NCI-H1417 (cell line): ENCODE data around the gene PHETA2.
"Not testable (repeated sequence)": the region's sequence is repeated elsewhere in the genome, so short reads cannot be mapped to it uniquely, and the experiment has no call there.

Experiments used
- DNase-seq, 3 experiments: peaks; one replicate each; lab custom pipeline; 2025; lab: John Stamatoyannopoulos, UW

The PHETA2 gene

DNA sequence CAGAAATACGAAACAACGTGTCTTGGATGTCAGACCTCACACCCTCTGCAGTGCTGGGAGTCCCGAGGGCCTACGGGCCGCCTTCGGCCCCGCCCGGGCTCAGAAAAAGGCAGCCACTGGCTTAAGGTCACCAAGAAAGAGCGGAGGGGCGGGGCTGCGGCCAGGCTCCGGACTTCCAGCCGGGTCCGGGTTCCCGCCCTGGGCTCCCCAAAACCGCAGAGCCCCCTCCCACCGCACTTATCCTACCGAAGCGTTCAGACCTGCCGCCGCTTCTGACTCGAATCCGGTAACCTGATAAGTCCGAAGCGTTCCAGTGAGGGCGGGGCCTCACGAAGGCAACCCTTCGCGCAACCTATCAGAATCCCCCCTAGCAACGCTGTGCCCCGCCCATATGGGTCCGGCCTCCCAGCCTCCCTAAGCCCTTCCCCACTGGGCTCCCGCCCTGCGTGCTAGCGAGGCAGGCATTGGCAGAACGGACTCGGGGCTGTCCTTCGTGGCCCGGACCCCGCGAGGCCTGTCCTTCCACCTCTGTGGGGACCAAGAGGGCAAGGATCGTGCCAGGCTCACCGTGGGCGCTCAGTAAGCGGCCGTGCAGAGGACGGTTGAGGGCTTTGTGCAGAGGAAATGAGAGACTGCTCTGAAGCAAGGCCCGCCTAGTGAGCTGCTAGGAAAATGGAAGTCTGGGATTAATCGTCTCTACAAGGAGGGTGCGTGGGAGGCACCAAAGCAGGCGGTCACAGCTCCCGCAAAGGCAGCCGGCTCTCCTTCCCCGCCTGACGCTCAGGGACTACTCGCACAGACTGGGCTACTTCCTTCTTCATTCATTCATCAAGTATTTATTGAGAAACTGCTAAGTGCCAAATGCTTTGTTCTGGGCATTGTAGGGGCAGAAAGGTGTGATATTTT, 3.3 kb upstream of the PHETA2 start, which contains the start of gene NAGA:
Gene NAGA (minus strand): TSS at position 296 of the 906 bp plus-strand sequence. CDS start 515 bp downstream, outside the sequence.
- DNase-seq, result peak; percentile 89 to 96 (median 92)

DNA sequence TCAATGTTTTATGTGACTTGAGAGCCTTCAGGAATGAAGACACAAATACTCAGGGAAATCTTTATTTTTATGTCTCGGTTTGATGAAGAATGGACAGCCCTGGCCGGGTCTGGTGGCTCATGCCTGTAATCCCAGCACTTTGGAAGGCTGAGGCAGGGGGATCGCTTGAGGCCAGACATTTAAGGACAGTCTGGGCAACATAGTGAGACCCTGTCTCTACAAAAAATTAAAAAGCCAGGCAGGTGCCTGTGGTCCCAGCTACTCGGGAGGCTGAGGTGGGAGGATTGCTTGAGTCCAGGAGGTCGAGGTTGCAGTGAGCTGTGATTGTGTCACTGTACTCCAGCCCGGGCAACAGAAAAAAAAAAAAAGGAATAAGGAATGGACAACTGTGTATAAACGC, 2.5 kb upstream of the PHETA2 start:
- not testable (repeated sequence) for DNase-seq

DNA sequence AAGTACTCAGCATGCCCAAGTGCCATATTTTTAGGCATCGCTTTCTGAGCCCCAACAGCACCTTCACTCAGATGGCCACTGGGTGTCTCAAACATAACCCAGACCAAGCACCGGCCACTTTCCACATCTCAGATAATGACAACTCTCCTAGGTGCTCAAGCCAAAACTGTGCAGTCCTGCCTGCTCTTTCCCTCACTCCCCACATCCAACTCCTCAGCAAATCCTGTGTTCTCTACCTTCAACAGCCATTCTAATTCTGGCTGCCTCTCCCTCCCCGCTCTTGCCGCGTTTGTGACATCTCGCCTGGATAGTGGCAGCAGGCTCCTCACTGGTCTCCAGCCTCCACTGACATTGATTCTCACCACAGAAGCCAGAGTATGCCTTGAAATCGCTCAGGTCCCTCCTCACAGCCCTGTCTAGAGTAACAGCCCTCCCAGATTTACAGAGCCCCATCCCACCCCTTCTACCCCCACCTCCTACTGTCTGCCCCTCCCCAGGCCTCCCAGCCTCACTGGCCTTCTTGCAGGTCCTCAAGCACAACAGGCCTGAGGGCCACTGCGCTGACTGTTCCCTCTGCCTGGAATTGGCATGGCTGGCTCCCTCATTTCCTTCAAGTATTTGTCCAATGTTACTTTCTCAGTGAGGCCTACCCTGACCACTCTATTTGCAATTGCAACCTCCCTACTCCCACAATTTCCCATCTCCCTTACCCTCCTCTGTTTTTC, 1.3 kb upstream of the PHETA2 start:
- DNase-seq, result no peak

DNA sequence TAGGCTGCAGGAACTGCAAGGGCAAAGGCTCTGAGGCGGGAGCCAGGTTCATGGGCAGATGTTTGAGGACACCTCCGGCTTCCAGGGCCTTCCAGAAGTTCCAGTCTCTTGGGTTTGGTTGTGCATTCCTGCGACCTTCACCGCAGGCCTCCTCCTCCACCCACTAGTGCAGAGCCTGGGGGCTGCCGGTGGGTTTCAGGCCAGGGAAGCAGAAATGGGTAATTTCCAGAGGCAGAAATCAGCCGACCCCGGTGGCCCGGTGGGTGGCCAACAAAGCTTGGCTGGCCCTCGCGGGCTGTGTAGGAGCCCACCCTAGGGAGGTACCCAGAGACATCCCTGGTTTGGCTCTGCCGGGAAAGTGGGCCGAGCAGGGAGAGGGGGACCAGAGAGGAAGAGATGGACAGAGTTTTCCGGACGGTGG, 417 bp upstream of the PHETA2 start:
- no peak for DNase-seq

DNA sequence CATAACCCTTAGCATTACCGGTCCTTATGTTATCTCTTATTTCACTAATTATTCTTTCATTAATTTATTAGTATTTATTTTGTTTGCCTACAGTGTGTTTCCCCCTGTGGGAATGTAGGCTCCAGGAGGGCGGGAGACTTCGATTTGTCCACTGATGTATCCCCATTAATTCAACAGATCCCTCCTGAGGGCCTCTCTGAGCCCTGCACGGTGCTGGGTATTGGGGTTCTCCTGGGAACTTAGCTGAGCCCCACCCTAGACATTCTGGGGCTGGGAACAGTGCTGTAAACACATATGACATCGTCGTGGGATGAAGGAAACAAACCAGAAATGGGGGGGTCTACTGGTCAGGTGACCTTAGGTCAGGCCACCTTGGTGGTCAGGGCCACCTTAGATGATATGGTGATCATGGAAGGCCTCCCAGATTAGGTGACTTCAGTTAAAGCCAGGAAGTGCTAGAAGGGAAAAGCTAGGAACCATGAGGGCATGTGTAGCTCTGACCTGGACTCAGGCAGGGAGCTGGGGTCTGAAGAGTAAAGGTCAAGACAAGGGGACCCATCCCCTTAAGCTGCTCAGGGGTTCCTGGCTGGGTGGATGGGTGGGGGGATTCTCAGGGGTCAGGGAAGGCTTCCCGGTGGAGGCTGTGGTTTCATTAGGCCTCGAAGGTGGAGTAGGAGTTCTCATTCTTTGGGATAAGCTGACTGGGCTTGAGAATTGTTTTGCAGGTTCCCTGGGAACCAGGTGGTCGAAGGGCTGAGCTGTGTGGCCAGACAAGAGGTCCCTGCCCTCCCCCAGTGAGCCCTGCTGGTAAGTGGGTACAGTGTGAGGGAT, 1.0 kb downstream of the PHETA2 start:
- no peak for DNase-seq

DNA sequence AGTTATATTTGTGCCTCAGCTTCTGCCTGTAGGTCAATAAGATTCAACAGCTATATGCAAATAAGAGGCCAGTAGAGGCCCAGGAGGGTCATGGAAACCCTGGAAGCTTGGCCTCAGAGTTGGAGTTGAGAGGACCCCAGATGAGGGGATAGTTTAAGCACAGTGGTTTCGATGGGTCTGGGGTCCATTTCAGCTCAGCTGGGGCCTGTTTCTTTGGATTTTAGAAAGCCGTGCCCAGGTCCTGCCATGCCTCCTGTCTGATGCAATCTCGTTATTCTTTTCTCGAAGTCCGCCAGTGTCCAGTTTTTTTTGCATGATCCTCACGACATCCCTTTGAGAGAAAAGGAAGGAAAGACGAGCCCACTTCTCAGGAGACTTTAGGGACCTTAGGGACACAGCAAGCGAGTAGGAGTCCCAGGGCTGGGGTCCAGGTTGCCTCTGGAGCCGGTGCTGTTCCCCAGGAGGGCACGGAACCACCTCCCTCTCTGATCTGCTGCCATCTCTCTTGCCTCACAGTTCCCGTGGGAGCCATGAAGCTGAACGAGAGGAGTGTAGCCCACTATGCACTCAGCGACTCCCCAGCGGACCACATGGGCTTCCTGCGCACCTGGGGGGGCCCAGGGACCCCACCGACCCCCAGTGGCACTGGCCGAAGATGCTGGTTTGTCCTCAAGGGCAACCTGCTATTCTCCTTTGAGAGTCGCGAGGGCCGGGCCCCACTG, 2.9 kb downstream of the PHETA2 start:
- no peak for DNase-seq

DNA sequence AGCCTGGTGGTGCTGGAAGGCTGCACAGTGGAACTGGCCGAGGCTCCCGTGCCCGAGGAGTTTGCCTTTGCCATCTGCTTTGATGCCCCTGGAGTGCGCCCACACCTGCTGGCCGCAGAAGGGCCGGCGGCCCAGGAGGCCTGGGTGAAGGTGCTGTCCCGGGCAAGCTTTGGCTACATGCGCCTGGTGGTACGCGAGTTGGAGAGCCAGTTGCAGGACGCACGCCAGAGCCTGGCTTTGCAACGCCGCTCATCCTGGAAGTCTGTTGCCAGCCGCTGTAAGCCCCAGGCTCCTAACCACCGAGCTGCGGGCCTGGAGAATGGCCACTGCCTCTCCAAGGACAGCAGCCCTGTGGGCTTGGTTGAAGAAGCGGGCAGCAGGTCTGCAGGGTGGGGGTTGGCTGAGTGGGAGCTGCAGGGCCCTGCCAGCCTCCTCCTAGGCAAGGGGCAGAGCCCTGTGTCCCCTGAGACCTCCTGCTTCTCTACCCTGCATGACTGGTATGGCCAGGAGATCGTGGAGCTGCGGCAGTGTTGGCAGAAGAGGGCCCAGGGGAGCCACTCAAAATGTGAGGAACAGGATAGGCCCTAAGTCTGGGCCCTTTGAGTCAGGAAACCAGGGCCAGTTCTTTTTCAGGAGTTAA, 3.6 kb downstream of the PHETA2 start:
- DNase-seq, result no peak

DNA sequence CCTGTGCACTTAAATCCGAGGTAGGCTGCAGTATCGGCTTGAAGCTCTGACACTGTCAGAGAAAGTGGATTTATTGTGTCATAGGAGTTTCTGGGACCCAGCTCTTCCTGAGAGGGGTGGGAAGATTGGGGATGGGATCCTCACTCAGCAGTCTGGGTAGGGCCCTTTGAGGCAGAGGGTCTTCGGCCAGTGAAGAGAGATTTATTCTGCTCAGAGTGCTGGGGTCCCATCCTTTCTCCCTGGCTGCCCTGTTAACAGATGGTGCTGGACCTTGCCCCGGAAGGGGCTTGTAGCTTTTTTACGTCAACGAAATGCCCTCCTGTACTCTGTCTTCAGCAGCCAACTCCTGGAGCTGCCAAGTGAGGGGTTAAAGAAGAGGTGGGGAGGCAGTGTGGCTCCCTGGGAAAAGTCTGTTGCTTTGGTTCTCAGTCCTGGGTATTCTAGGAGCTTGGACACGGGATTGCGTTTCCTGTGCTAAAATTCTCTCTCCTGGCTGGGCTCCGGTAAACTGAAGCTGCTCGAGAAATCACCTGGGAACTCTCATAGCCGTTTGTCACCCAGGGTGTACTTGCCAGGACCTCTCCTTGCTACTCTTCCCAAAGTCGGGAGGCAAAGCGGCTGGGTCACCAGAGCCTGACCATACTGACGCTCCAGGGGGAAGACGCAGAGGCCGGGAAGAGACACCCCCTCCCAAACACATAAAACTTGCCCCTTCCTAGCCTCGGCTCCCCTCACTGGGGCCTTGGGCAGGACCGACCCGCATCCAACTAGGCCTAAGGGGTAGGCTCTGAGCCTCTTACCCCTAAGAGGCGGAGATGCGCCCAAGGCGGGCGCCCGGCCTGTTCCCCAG, 4.6 kb downstream of the PHETA2 start:
- DNase-seq, result no peak

DNA sequence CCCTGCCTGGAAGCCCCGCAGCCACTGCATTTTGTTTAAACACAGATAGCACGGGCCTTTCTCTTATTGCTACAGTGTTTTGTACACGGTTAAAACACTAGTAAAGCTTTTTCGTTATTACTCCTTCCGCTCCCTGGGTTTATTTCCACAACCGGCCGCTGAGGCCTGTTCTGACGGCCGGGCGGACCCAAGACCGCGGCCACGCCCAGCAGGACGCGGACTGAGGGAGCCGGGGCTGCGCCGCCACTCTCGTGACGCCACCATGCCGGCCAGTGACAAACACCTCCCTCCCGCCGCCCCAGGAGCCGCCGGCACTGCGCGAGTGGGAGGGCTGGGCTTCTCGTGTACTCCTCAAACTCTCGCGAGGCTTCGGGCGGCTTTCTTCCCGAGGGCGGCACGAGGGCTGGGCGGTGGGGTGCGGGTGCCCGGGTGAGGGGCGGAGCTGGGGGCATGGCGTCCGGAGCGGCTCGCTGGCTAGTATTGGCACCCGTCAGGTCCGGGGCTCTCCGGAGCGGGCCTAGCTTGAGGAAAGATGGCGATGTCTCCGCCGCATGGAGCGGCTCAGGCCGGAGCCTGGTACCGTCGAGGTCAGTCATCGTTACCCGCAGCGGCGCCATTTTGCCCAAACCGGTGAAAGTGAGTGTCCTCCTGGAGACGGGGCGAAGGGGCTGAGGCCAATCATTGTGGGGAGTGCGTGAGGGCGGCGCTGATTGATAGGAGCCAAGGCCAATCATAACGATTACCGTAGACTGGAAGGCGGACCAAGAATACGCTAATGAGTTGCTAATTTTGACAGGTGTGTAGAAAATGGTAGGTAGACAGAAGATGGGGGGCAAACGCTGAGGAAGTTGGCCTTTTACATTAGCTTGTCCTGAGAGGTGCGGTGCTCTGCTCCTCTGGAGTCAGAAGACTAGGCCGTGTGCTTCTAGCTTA, 5.5 kb downstream of the PHETA2 start, which contains the start of gene SMDT1:
Gene SMDT1 (plus strand): TSS at position 382 of the 933 bp plus-strand sequence. CDS start 69 bp downstream, at position 451.
- peak; percentile 95 to 97 (median 95) for DNase-seq

DNA sequence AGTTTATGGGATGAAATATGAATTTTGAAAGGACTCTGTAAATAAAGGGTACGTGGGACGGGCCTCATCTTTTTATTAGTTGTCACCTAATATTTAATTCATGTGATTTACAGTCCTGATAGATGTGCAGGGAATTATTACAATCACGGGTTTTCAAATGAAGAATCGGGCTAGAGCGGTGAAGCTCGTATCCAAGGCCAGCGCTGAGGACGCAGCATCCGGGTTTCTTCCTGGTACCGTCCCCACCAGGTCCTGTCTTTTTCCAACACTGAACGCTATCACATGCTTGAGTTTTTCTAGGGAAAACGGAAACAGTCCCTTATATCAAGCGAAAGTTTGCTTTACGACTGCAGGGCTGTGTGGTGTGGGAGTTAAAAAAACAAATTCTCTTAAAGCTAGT, 6.2 kb downstream of the PHETA2 start:
- peak; percentile 29 to 65 (median 32) for DNase-seq

DNA sequence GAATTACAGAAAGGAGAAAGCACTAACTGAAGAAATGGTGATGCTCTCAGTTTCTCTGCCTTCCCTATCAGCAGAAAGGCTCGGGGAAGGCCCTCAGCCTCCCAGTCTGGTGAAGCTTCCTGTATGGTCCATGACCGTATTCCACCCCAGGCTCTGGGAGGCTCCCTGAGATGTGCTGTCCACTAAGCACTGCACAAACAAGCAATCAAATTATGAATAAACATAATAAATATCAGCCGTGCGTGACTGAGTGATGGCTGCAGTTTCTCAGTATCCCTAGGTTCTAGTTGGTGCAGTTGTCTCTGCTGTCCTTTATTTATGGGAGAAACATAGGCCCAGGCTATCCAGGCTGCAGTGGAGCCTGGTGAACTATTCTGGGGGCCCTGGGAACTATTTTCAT, 9.1 kb downstream of the PHETA2 start:
- DNase-seq, result peak in 1 of 3 experiments; percentile 1

DNA sequence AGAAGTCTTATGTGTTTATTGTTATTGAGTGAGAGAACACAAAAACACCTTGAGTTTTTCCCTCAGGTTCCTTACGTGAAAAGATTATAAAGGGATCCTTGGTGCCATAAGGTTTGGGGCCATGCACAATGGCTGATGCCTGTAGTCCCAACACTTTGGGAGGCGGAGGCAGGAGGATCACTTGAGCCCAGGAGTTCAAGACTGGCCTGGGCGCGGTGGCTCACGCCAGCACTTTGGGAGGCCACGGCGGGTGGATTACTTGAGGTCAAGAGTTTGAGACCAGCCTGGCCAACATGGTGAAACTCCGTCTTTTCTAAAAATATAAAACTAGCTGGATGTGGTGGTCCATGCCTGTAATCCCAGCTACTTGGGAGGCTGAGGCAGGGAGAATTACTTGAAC, 10.8 kb downstream of the PHETA2 start:
- no peak for DNase-seq

DNA sequence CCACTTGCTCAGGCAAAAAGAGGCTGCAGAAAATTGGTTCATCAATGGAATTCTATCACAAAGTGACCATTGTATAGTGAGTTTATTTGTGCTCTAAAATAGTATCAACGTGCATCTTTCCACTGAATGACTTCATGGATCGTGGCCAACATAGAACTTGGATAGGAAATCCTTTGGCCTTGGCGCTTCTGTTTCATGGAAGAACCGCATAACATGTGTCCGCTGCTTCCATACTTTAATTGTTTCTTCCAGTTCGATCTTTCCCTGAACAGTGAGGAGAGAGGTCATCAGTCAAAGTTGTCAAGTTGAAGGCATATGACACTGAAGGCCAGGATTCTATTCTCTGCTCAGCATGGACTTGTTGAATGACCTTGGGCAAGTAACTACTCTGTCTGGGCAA, 12.0 kb downstream of the PHETA2 start:
- DNase-seq, result no peak

DNA sequence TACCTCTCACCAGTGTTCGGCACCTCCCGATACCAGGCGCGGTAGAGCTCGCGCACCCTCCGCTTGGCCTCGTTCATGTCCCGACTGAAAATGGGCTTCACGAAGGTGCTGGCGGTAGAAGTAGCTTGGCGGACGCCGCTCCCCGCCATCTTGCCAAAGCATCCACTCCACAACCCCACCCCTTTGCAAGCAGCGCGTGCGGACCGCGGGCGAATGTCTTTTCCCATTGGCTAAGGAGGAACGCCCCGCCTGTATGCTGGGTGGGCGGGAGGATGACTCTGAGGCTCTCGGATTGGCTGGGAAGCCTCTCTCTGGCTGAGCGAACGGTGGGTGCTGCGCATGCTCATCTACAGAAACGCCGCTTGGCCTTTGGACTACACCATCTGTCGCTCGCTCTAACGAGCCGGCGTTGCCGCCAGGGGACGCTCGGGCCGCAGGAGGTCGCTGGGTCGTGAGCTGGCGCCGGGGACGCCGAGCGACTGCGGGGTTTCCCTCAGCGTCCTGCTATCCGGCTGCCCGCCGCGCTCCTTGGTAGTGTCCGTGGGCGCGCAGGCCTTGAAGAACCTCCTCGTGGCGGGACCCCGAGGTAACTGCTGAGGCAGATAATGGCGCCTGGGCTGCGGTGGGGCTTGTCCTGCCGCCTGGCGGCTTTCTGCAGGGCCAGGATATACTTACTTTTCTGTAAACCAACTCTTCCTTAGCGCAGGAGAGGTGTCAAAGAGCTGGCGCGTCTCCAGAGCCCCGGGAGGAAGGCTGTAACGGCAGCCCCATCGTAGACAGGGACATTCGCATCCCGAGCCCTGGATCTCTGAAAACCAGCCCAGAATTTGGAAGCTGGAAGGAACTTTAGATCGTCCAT, 16.8 kb downstream of the PHETA2 start, which contains the start of gene NDUFA6:
Gene NDUFA6 (minus strand): TSS at position 177 of the 859 bp plus-strand sequence. CDS start 28 bp downstream, at position 149.
- DNase-seq, result peak; percentile 95 to 98 (median 96)

DNA sequence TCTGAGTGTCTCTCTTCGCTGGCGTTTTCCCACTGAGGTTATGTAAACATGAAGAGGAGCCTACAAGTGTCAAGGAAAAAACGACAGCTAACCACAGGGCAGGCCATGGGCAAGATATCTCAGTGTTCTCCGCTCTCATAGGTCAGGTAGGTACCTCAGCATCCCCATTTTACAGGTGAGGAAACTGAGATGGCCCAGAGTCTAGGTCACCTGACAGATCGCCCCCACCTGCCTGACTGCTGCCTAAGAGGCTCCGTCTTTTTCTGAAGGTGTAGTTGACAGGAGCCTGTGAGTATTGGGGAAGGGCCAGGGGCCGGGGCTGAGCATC, 17.4 kb downstream of the PHETA2 start:
- no peak for DNase-seq

DNA sequence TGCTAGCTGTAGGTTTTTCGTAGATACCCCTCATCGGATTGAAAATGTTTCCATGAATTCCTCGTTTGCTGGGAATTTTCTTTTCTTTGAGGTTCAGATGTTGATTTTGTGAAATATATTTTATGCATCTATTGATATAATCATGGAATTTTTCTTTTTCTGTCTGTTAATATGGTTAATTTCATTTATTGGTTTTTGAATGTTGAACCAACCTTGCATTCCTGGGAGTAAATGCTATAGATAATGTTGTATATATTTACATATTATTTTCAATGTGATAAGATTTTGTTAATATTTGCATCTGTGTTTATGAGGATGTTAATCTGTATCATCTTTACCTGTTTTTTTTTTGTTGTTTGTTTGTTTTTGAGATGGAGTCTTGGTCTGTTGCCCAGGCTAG, 27.2 kb downstream of the PHETA2 start:
- no peak for DNase-seq

DNA sequence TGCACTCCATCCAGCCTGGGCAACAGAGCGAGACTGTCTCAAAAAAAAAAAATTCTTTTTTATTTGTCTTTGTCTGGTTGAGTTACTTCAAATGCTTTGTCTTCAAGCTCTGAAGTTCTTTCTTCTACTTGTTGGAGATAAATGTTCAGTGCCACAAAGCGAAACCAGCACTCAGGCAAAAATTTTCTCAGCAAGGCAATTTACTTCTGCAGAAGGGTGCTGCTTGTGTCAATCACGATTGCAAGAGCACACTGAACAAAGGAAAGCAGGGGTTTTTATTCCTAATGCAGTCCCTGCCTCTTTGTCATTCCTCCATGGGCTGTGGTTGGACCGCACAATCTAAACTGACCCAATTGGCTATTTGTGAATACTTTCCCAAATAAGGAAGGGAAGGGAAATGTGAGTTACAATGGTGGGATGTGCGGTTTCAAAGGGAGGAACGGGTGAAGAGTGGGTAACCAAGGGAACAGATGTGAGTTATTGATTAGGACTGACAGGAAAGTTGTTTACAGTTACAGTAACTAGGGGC, 30.3 kb downstream of the PHETA2 start:
- not testable (repeated sequence) for DNase-seq
